Stimulated activated CD8-positive, alpha-beta memory T cell treated with anti-CD3 and anti-CD28 coated beads, Interleukin-4, amount 100 ng/mL, for 24 hours (primary cell): ENCODE measurements around the gene MS4A15.
"Not testable (repeated sequence)": the region's sequence is repeated elsewhere in the genome, so short reads cannot be mapped to it uniquely, and the experiment has no call there.

ENCODE experiments used
- DNase-seq: peaks from one replicate; pipeline ENCODE4 v3.0.0-alpha.2; 2020; ENCODE audit warnings: low read depth

The MS4A15 gene

GRCh38 chr11:60756307-60757032 is at the start of gene MS4A15:
Gene MS4A15, plus strand, starts transcription at chr11:60756867. Its CDS starts 6,867 bp downstream, at chr11:60763734.
- DNase-seq, result no peak

GRCh38 chr11:60706931-60707330 is 49.7 kb upstream of the MS4A15 start:
- DNase-seq, result no peak

- no peak for DNase-seq
Observed at GRCh38 chr11:60710482-60710881, 46.2 kb upstream of the MS4A15 start.

- DNase-seq, result no peak
Observed at GRCh38 chr11:60711276-60711675, 45.4 kb upstream of the MS4A15 start.

- DNase-seq, result not testable (repeated sequence)
Observed at GRCh38 chr11:60713423-60713822, 43.2 kb upstream of the MS4A15 start.

- no peak for DNase-seq
Observed at GRCh38 chr11:60717956-60718355, 38.7 kb upstream of the MS4A15 start.

GRCh38 chr11:60718524-60719316 is 37.9 kb upstream of the MS4A15 start:
- no peak for DNase-seq

GRCh38 chr11:60719391-60719790 is 37.3 kb upstream of the MS4A15 start:
- DNase-seq, result no peak

- DNase-seq, result no peak
Observed at GRCh38 chr11:60720460-60720859, 36.2 kb upstream of the MS4A15 start.

GRCh38 chr11:60724420-60724819 is 32.2 kb upstream of the MS4A15 start, which contains the start of gene MS4A18:
Gene MS4A18, plus strand, starts transcription at chr11:60724720.
- no peak for DNase-seq

GRCh38 chr11:60725592-60725991 is 31.1 kb upstream of the MS4A15 start:
- no peak for DNase-seq

- no peak for DNase-seq
Observed at GRCh38 chr11:60731586-60731985, 25.1 kb upstream of the MS4A15 start.

GRCh38 chr11:60734279-60734678 is 22.4 kb upstream of the MS4A15 start:
- DNase-seq, result no peak

- no peak for DNase-seq
Observed at GRCh38 chr11:60739114-60739513, 17.6 kb upstream of the MS4A15 start.

GRCh38 chr11:60740573-60740972 is 16.1 kb upstream of the MS4A15 start:
- no peak for DNase-seq

- no peak for DNase-seq
Observed at GRCh38 chr11:60741421-60741820, 15.2 kb upstream of the MS4A15 start.

- no peak for DNase-seq
Observed at GRCh38 chr11:60743058-60743457, 13.6 kb upstream of the MS4A15 start.

GRCh38 chr11:60744114-60744513 is 12.6 kb upstream of the MS4A15 start:
- no peak for DNase-seq

- DNase-seq, result no peak
Observed at GRCh38 chr11:60747359-60747873, 9.3 kb upstream of the MS4A15 start.

GRCh38 chr11:60748225-60748624 is 8.4 kb upstream of the MS4A15 start:
- no peak for DNase-seq

GRCh38 chr11:60748821-60749220 is 7.8 kb upstream of the MS4A15 start:
- no peak for DNase-seq

GRCh38 chr11:60750911-60751310 is 5.8 kb upstream of the MS4A15 start:
- DNase-seq, result no peak

GRCh38 chr11:60753309-60753708 is 3.4 kb upstream of the MS4A15 start:
- DNase-seq, result no peak
